Umbilical cord (tissue), 2 donors: ENCODE measurements around the gene TBPL1. TPM values are rescaled to one million over a fixed set of nuclear protein-coding genes. Genes with fewer than 3 reads are reported as not detected.
A peak's percentile ranks its signal among the peaks of the same experiment; 100 is the strongest.
"Not testable (repeated sequence)": the region's sequence is repeated elsewhere in the genome, so short reads cannot be mapped to it uniquely, and the experiment has no call there.

Experiments
- DNase-seq: peaks from one replicate; pipeline ENCODE4 v3.0.0-alpha.2; 2015; ENCODE audit warnings: low spot score
- total RNA-seq: library from RNA; depleted of rRNA; stranded (reverse); fragments of >200 nt; gene quantifications from one replicate; pipeline ENCODE4 v1.2.3, GENCODE V29; 2014; ENCODE audit warnings: low replicate concordance; ENCODE audit not compliant: insufficient read depth

The TBPL1 gene
- total RNA-seq, 1 donor from 2014 or later, result 18.8 TPM

GRCh38 chr6:133973109-133973971, 20.3 kb downstream of the TBPL1 start:
- DNase-seq, result peak; percentile 56

DNA sequence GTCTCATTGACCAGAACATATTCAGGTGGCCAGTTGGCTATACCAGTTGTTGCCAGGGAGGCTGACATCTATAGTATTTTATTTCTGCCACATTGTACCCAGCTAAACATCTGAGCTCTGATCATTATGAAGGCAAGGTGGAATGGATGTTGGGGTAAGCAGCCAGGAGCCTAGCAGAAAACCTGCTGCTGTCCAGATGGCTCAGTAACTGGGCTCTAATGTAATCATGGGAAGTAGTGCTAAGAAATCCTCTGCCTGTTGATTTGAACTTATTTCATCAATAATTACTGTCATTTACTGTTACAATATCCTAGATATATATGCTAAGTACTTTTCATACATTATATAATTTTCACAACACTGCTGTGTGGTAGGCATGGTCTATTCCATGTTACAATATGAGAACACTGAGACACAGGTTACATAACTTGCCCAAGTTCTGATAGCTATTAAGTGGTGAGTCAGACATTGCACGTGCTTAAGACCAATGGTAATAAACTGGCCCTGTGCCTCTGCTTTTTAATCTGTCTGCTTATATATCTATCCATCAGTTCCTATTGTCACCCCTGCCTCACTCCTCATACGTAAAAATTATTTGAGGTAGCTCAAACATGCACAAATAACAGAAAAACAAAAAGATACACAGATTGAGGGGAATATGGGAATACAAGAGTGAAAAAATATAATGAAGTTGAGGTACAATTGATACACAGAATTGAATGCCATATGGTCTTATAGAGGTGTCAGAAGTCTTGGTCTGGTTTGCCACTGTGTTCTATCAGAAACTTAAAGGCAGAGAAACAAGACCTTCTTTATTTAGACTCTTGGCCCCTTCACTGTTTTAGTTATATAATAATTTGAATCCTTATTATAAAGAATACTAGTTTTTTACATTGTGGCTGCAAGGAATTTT, 25.2 kb downstream of the TBPL1 start:
- no peak for DNase-seq

GRCh38 chr6:133978896-133979240, 25.8 kb downstream of the TBPL1 start:
- no peak for DNase-seq

GRCh38 chr6:133979269-133979963, 26.4 kb downstream of the TBPL1 start:
- not testable (repeated sequence) for DNase-seq

DNA sequence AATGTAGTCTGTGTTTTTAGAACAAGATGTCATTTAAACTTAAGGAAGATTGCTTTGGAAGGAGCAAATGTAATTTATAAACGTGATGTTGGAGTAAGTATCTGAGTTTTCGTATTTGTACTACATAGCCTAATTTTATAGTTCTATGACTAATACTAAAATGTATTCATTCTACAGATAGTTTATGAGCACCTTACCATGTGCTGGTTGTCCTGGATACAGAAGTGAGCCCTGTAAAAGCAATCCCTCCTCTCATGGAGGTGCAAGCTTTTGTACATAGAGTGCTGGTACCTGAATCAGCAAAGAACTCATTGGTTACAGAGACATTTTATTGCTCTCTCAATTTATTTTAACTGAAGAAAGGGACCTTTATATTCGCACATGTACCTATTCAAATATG, 27.1 kb downstream of the TBPL1 start:
- no peak for DNase-seq

DNA sequence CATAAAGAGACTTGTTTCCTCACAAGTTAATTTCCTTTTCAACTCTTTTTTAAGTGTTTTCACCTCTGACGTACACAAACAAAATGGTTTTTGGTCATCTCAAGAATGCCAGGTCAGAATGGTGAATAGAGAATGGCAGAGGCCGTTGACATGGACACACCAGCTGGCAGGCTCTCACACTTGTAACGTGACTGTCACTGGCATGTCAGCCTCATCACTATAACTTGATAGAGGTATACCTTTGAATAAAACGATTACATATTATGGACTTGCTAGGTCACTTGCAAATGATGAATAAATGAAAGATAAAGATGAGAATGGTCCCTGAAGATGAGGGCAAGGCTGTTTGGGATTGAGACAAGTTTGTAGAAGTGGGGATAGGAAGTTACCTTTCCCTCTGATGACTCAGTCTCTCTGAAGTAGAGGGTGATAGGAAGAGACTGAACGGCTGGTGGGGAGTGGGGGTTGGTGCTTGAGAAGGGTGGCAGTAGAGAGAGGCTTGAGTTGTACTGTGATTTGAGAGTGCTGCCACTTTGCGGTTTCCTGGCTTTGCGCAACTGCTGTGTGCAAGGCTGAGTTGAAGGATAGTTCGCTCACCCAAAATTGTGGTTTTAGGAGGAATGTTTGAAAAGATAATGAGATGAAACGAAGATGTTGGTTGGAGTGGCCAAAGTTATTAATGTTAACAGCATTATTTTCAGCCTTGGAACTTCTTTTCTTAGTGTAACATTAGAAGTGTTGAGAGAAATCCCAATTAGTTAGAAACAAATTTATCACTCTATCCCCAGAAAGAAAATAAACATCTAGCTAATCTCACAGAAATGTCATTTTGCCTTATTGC, 30.3 kb downstream of the TBPL1 start:
- no peak for DNase-seq

DNA sequence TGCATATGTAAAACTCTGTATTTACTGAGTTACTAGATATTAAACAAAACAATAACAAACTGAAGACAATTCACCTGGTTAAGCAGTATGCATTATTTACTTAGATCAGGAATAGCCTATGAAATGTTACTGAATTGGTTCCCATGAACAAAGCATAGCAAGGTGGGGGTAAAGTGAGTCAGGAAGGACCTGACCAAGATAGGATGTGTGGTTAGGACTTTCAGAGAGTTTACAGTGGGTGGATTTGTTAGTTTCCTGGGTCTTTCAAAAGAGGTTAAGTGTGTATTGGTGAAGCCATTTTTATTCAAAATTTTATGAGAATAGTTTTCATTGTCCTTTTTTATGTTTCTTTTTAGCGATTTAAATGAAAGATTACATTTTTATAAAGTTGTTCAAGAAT, 32.9 kb downstream of the TBPL1 start:
- no peak for DNase-seq

DNA sequence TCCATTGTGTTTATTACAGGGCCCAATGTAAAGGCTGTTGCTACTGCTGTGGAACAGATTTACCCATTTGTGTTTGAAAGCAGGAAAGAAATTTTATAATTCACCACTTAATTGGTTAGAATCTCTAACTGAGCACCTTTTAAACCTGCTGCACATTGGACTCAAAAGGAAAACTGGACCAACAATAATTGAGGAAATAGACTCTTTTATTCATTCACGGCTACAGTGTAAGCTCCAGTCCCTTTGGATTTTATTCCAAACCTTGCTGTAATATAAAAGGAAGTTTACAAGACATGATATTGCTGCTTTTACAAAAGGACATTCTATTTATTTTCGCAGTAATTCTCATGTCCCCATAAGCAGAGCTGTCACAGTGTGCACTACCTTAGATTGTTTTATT, 33.9 kb downstream of the TBPL1 start:
- DNase-seq, result no peak

DNA sequence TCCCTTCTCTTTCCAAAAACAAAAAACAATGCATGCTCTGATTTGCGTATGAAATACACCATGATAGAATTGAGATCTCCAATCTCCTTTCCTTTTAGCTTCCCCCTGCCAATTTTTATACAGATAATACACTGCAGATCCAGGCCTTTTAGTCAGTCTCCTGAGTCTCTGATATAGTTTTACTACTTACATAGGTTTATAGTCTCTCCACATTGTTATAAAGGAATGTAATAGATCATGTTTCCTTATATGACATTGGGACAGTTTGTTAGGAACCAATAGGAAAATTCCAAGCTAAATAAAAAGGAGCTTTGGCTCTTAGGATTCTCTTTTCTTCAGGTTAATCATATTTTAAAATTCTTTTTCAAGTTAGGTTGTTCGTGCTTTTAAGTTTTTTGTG, 36.5 kb downstream of the TBPL1 start:
- DNase-seq, result no peak

DNA sequence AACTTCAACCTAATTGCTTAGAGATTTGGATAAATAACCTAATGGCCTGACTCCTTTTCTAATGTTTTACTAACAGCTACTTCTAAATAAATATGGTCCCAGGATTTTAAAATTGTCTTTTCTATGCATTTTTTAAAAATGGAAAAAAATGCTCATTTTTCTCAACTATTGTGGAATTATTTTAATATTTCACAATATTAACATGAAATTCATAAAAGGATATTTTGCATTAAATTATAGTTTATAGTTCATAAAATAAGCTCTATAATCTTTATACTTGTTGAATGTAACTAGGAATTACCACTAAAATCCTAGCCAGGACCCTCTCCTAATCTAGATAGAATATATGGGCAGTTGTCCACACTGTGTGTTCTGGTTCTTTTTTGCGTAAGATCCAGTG, 37.3 kb downstream of the TBPL1 start:
- DNase-seq, result no peak

- no peak for DNase-seq
Measured at GRCh38 chr6:133991096-133991593, 38.1 kb downstream of the TBPL1 start.

- peak; percentile 26 for DNase-seq
Measured at GRCh38 chr6:133992992-133993680, 40.1 kb downstream of the TBPL1 start.

GRCh38 chr6:133995296-133995695, 42.3 kb downstream of the TBPL1 start:
- no peak for DNase-seq

DNA sequence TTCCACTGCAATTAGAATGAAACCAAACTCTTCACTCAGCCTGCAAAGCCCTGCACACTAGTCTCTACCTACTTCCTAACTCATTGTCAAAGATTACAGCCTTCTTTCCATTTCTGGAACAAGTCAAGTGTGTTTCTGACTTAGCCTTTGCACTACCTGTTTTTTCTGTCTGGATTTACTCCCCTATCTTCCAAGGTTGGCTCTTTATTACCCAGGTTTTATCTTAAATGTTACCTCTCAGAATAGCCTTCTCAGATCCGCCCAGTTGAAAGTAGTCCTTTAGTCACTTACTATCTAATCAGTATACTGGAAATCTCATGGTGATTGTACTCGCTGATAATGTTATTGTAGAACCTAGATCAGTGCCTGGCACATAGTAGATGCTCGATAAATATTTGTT, 42.7 kb downstream of the TBPL1 start:
- DNase-seq, result no peak

DNA sequence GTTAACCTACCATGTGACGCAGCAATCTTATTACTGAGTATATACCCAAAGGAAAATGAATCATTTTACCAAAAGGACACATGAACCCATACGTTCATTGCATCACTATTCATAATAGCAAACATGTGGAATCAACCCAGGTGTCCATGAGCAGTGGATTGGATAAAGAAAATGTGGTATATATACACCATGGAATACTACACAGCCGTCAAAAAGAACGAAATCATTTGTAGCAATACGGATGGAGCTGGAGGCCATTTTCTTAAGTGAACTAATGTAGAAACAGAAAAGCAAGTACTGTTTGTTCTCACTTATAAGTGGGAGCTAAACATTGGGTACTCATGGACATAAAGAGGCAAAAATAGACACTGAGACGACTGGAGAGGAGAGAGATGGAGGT, 44.2 kb downstream of the TBPL1 start:
- DNase-seq, result no peak

- no peak for DNase-seq
Measured at GRCh38 chr6:133999305-133999704, 46.3 kb downstream of the TBPL1 start.

DNA sequence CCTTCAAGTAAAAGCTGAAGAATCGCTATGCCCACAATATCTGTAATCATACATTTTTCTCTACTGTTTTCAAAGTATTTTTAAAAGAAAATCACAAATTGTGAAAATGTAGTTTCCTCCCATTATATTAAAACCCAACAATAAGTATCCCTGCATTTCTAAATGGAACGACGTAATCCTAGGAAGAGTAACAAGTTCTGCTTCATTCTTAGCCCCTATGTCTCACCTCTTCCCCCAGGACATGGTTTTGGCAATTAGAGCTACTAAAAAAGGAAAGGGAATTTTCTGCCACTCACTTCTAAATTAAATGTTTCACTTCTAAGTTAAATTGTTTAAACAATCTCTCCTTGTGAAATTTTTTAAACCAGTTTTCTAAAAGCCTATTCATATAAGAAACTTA, 47.4 kb downstream of the TBPL1 start:
- DNase-seq, result no peak

DNA sequence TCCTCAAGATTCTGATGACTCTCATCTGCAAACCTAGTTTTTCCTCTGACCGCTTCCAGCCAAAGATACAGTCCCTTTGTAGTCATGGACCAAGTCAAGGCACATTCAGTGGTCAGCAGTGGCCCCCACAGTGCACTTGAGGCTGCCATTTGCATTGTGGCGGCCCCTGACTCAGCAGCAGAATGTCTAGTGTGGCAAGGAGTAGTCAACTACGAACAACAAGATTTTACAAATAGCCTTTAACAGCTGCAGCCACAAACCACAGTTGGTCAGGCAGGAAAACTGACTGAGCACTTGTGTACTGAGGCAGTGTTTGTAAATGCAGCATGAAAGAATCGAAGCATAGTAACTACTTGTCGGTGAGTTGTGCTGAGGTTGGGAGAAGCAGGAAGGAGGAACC, 49.8 kb downstream of the TBPL1 start:
- no peak for DNase-seq

GRCh38 chr6:134003542-134003951, 50.5 kb downstream of the TBPL1 start:
- no peak for DNase-seq

- no peak for DNase-seq
Measured at GRCh38 chr6:134004714-134005113, 51.7 kb downstream of the TBPL1 start.
